IMR-90 (cell line): Measurements from ENCODE around the gene PITX3. TPM values are rescaled to one million over a fixed set of nuclear protein-coding genes. Genes with fewer than 3 reads are reported as not detected.

Source experiments
- ATAC-seq: fragments of 200-7000 bp; cut with Tn5 transposase; 2 replicates; pipeline ENCODE4 v1.9.1; 2020; ENCODE audit warnings: low read depth, mild to moderate bottlenecking, moderate library complexity
- BruUV-seq: library from RNA; stranded (reverse); fragments of 400-500 nt; replicated peaks from 2 replicates; lab custom pipeline; 2021; lab: Mats Ljungman, UMichigan
- CTCF ChIA-PET: fragments of 300-600 bp; formaldehyde crosslinking; extraction: SDS; loops from one replicate; lab custom pipeline; 2021; ENCODE audit warnings: antibody characterized with exemption; lab: Yijun Ruan, JAX
- POLR2A ChIA-PET: fragments of 300-600 bp; sonication (Branson Sonifier 250); formaldehyde crosslinking; loops from one replicate; lab custom pipeline; 2022; ENCODE audit warnings: antibody characterized with exemption; ENCODE audit not compliant: unreplicated experiment; lab: Charles Lee
- DNase-seq: peaks from one replicate; pipeline ENCODE4 v3.0.0; 2013
- H2AFZ ChIP-seq: replicated peaks from 2 replicates; pipeline ENCODE3; 2013; ENCODE audit warnings: low read length, mild to moderate bottlenecking; ENCODE audit not compliant: poor library complexity
- H2AK5ac ChIP-seq: 2 replicates; pipeline ENCODE4 v1.6.1; 2013; ENCODE audit warnings: low read depth, low read length, inconsistent platforms
- H2AK9ac ChIP-seq: replicated peaks from 2 replicates; pipeline ENCODE3; 2013; ENCODE audit warnings: mild to moderate bottlenecking, low read depth, low read length, moderate library complexity; ENCODE audit not compliant: poor library complexity
- H2BK120ac ChIP-seq: 2 replicates; pipeline ENCODE4 v1.6.1; 2013; ENCODE audit warnings: low read depth, low read length, inconsistent platforms
- H2BK15ac ChIP-seq: 3 replicates; pipeline ENCODE4 v1.6.1; 2013; ENCODE audit warnings: low read depth, low read length, inconsistent platforms
- H2BK20ac ChIP-seq: 2 replicates; pipeline ENCODE4 v1.6.1; 2013; ENCODE audit warnings: low read depth, mild to moderate bottlenecking, inconsistent platforms, low read length, moderate library complexity
- H2BK5ac ChIP-seq: 2 replicates; pipeline ENCODE4 v1.6.1; 2013; ENCODE audit warnings: mild to moderate bottlenecking, low read depth, low read length, inconsistent platforms; ENCODE audit not compliant: poor library complexity, severe bottlenecking
- H3K14ac ChIP-seq: replicated peaks from 2 replicates; pipeline ENCODE4 v1.6.1; 2013; ENCODE audit warnings: low read depth, low read length, inconsistent platforms
- H3K18ac ChIP-seq: 2 replicates; pipeline ENCODE4 v1.6.1; 2013; ENCODE audit warnings: low read depth, low read length, control low read depth
- H3K23ac ChIP-seq: 2 replicates; pipeline ENCODE4 v1.6.1; 2013; ENCODE audit warnings: low read depth, low read length, inconsistent platforms
- H3K27ac ChIP-seq: 2 replicates; pipeline ENCODE4 v1.5.1; 2013; ENCODE audit warnings: mild to moderate bottlenecking, control low read depth, low read length; ENCODE audit not compliant: insufficient read depth
- H3K27me3 ChIP-seq: 2 replicates; pipeline ENCODE4 v1.6.1; 2013; ENCODE audit warnings: low read length; ENCODE audit not compliant: control insufficient read depth, insufficient read depth
- H3K36me3 ChIP-seq: 2 replicates; pipeline ENCODE4 v1.6.1; 2013; ENCODE audit warnings: low read length, mixed read lengths; ENCODE audit not compliant: control insufficient read depth, insufficient read depth
- H3K4ac ChIP-seq: 2 replicates; pipeline ENCODE4 v1.6.1; 2013; ENCODE audit warnings: low read depth, low read length, inconsistent platforms
- H3K4me1 ChIP-seq: 2 replicates; pipeline ENCODE4 v1.6.1; 2013; ENCODE audit warnings: low read length, mixed read lengths; ENCODE audit not compliant: control insufficient read depth, insufficient read depth
- H3K4me2 ChIP-seq: 2 replicates; pipeline ENCODE4 v1.6.1; 2013; ENCODE audit warnings: low read depth, mild to moderate bottlenecking, control low read depth, low read length, moderate library complexity
- H3K4me3 ChIP-seq: 2 replicates; pipeline ENCODE4 v1.5.1; 2013; ENCODE audit warnings: low read depth, mild to moderate bottlenecking, control low read depth, low read length, moderate library complexity; ENCODE audit not compliant: insufficient read depth
- H3K56ac ChIP-seq: 2 replicates; pipeline ENCODE4 v1.6.1; 2013; ENCODE audit warnings: low read length, inconsistent platforms; ENCODE audit not compliant: insufficient read depth; ENCODE audit errors: extremely low read depth
- H3K79me1 ChIP-seq, 2 experiments: 2 replicates each; pipeline ENCODE4 v1.6.1; 2013; ENCODE audit warnings: low read length in 2 of 2, inconsistent platforms in 1 of 2, low read depth in 1 of 2
- H3K9ac ChIP-seq: 2 replicates; pipeline ENCODE4 v1.6.1; 2013; ENCODE audit warnings: low read depth, low read length, control low read depth
- H3K9me1 ChIP-seq: 2 replicates; pipeline ENCODE4 v1.6.1; 2013; ENCODE audit warnings: low read length, inconsistent platforms; ENCODE audit not compliant: insufficient read depth
- H3K9me3 ChIP-seq: 2 replicates; pipeline ENCODE4 v1.6.1; 2013; ENCODE audit warnings: low read length; ENCODE audit not compliant: control insufficient read depth, insufficient read depth
- H4K20me1 ChIP-seq: 2 replicates; pipeline ENCODE4 v1.6.1; 2013; ENCODE audit warnings: low read length, inconsistent platforms; ENCODE audit not compliant: insufficient read depth
- H4K5ac ChIP-seq: 2 replicates; pipeline ENCODE4 v1.6.1; 2013; ENCODE audit warnings: mild to moderate bottlenecking, low read depth, low read length, control low read depth
- H4K8ac ChIP-seq, 2 experiments: 2 replicates each; pipeline ENCODE4 v1.6.1; 2013; ENCODE audit warnings: low read depth in 2 of 2, low read length in 2 of 2, control low read depth in 1 of 2, inconsistent platforms in 1 of 2
- H4K91ac ChIP-seq: 2 replicates; pipeline ENCODE4 v1.6.1; 2013; ENCODE audit warnings: low read depth, low read length, inconsistent platforms; ENCODE audit not compliant: insufficient read depth
- CHD1 ChIP-seq: IDR thresholded peaks from 2 replicates; pipeline ENCODE4 v1.6.1; 2012; ENCODE audit warnings: low read depth, low read length, improper control_type of control experiment
- ELK1 ChIP-seq: fragments of 150-350 bp; IDR thresholded peaks from 2 replicates; pipeline ENCODE4 v1.6.1; 2016; ENCODE audit warnings: low read depth, mild to moderate bottlenecking, low read length, moderate library complexity, borderline replicate concordance
- FOS ChIP-seq: fragments of 150-350 bp; IDR thresholded peaks from 2 replicates; pipeline ENCODE4 v1.6.1; 2016; ENCODE audit warnings: low read depth, low read length
- MAFK ChIP-seq: IDR thresholded peaks from 2 replicates; pipeline ENCODE4 v1.6.1; 2012; ENCODE audit warnings: low read depth, low read length, improper control_type of control experiment
- NFE2L2 ChIP-seq: fragments of 150-350 bp; IDR thresholded peaks from 2 replicates; pipeline ENCODE4 v1.6.1; 2016; ENCODE audit warnings: low read depth, mild to moderate bottlenecking, low read length
- POLR2A ChIP-seq: IDR thresholded peaks from 2 replicates; pipeline ENCODE4 v1.6.1; 2012; ENCODE audit warnings: mild to moderate bottlenecking, low read depth, low read length
- RAD21 ChIP-seq: IDR thresholded peaks from 2 replicates; pipeline ENCODE4 v1.6.1; 2012; ENCODE audit warnings: low read length, improper control_type of control experiment
- RFX5 ChIP-seq: IDR thresholded peaks from 2 replicates; pipeline ENCODE4 v1.8.0; 2012; ENCODE audit warnings: low read depth, mild to moderate bottlenecking, low read length, moderate library complexity
- SMC3 ChIP-seq: fragments of 150-350 bp; IDR thresholded peaks from 2 replicates; pipeline ENCODE4 v1.6.1; 2016; ENCODE audit warnings: low read depth, mild to moderate bottlenecking, antibody characterized with exemption, low read length, moderate library complexity
- WGBS, 2 experiments: methylation state at CpG; one replicate each; pipeline versions ENCODE4 v1.1.5 to v1.1.7; 2013; ENCODE audit warnings: missing lambda C conversion rate in 2 of 2; ENCODE audit not compliant: insufficient read length in 1 of 2; ENCODE audit errors: extremely low coverage in 2 of 2; 5-methylcytosine and 5-hydroxymethylcytosine counted together
- dilution Hi-C: fragments of 300-500 bp; cut with HindIII; formaldehyde crosslinking; loops from one replicate; pipeline ENCODE4 v1.14.3; 2018; ENCODE audit warnings: low sequenced_read_pairs; ENCODE audit not compliant: unreplicated experiment
- in situ Hi-C: fragments of 300-500 bp; cut with MboI; formaldehyde crosslinking; loops from 3 replicates; pipeline ENCODE4 v1.14.3; 2019; ENCODE audit warnings: low sequenced_read_pairs, inconsistent platforms, mixed read lengths
- intact Hi-C: fragments of 100-400 bp; cut with micrococcal nuclease; formaldehyde crosslinking; loops from 2 replicates; pipeline ENCODE4 v1.10.0; 2022
- polyA plus RNA-seq, 3 experiments: library from polyadenylated mRNA; depleted of rRNA; stranded (reverse); fragments of >200 nt; gene quantifications; 2 replicates each; pipeline ENCODE4 v1.2.3, GENCODE V29; 2012; ENCODE audit warnings: low replicate concordance in 1 of 3
- total RNA-seq: library from RNA; depleted of rRNA; stranded (reverse); fragments of >200 nt; gene quantifications from 2 replicates; pipeline ENCODE4 v1.2.3, GENCODE V29; 2012

PITX3 gene
- total and polyA plus RNA-seq, 2 of the 4 experiments (the other 2 are of a cell fraction) = not detected

- Histone ChIP-seq H2BK20ac (no peak overlapping the region), H2BK120ac (no peak overlapping the region), H3K36me3 (peaks cover 6% of the 10 kb centered on the region; the same call in 1 of the 2 replicates), H3K4ac (no peak overlapping the region), H3K9me3 (no peaks in the 10 kb centered on the region), H3K23ac (no peak overlapping the region), H4K8ac (no peak overlapping the region), H3K79me1 (peaks cover 11 to 77% of the 10 kb centered on the region in 2 experiments), H3K9ac (no peak overlapping the region), H3K27me3 (no peaks in the 10 kb centered on the region), H2AFZ (no peak overlapping the region), H2BK15ac (no peak overlapping the region), H3K4me3 (no peak overlapping the region), H3K56ac (no peak overlapping the region), H2AK5ac (no peak overlapping the region), H3K4me1 (no peaks in the 10 kb centered on the region), H2AK9ac (no peak overlapping the region), H4K5ac (no peak overlapping the region), H4K20me1 (peaks cover 77% of the 10 kb centered on the region), H3K27ac (no peak overlapping the region), H3K4me2 (no peak overlapping the region), H3K14ac (no peak overlapping the region), H3K9me1 (peaks cover 10% of the 10 kb centered on the region), H2BK5ac (no peak overlapping the region), H3K18ac (no peak overlapping the region), H4K91ac (no peak overlapping the region)
- no TSS peak for BruUV-seq
- DNase-seq (no peak), ATAC-seq (no peak)
- TF ChIP-seq ELK1 (no peak), FOS (no peak), NFE2L2 (no peak), POLR2A (no peak), RFX5 (no peak), MAFK (no peak), SMC3 (no peak), CHD1 (no peak), RAD21 (no peak)
- dilution Hi-C loops (no loop called here), in situ Hi-C loops (no loop called here), intact Hi-C loops (no loop called here)
- CTCF ChIA-PET = no interaction called here
- no CpG with 5 or more reads among the region's 2 CpGs for WGBS, 2 experiments
- POLR2A ChIA-PET = no interaction called here
These were observed 14.1 kb upstream of the PITX3 start for GRCh38 chr10:102255404-102255803.
